ENCODE data around the gene ARSK.

ARSK gene

DNA sequence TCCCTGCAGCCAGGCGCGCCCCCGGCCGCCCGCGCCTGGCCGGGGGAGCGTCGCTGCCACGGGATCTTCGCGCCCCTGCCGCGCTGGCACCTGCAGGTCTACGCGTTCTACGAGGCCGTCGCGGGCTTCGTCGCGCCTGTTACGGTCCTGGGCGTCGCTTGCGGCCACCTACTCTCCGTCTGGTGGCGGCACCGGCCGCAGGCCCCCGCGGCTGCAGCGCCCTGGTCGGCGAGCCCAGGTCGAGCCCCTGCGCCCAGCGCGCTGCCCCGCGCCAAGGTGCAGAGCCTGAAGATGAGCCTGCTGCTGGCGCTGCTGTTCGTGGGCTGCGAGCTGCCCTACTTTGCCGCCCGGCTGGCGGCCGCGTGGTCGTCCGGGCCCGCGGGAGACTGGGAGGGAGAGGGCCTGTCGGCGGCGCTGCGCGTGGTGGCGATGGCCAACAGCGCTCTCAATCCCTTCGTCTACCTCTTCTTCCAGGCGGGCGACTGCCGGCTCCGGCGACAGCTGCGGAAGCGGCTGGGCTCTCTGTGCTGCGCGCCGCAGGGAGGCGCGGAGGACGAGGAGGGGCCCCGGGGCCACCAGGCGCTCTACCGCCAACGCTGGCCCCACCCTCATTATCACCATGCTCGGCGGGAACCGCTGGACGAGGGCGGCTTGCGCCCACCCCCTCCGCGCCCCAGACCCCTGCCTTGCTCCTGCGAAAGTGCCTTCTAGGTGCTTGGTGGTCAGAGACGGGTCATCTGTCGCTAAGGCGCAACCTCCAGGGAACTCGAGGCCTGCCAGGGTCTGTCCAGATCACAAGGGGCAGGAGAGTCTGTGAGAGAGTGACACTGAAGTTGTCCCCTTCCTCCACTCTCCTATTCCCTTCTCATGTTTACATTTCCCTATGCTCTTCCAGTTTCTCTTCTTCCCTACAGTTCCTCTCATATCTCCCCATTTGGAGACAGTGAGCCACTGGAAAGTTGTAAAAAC, 66.3 kb downstream of the ARSK start:
- Histone ChIP-seq H3K27me3 (ENCODE audit: insufficient read depth, low read length, poor library complexity) (no peaks in the 10 kb centered on the region), H3K79me2 (ENCODE audit: insufficient read depth, low read length) (no peaks in the 10 kb centered on the region), H3K27ac (ENCODE audit: low read length) (peak overlapping the region; percentile 68), H2AFZ (ENCODE audit: low read depth, low read length) (peak overlapping the region; percentile 79), H3K4me2 (ENCODE audit: insufficient read depth, low read length) (peak overlapping the region; percentile 77), H4K20me1 (ENCODE audit: insufficient read depth, low read length) (no peaks in the 10 kb centered on the region), H3K4me1 (ENCODE audit: insufficient read depth, low read length) (peaks cover 32% of the 10 kb centered on the region), H3K9me3 (ENCODE audit: insufficient read depth, low read length, severe bottlenecking) (no peaks in the 10 kb centered on the region), H3K4me3 (ENCODE audit: low read depth in 1 of 2, low read length in 2 of 2) (peak overlapping the region; percentile 12 to 57; a peak in 3 of 4 replicates), H3K36me3 (ENCODE audit: insufficient read depth, low read length) (no peaks in the 10 kb centered on the region), H3K9ac (ENCODE audit: low read depth, low read length) (peak overlapping the region; percentile 69)
- ATAC-seq (ENCODE audit: insufficient read depth, low read depth) = peak; percentile 67
- peak; percentile 57 for DNase-seq
- TF ChIP-seq, protein P1, sequence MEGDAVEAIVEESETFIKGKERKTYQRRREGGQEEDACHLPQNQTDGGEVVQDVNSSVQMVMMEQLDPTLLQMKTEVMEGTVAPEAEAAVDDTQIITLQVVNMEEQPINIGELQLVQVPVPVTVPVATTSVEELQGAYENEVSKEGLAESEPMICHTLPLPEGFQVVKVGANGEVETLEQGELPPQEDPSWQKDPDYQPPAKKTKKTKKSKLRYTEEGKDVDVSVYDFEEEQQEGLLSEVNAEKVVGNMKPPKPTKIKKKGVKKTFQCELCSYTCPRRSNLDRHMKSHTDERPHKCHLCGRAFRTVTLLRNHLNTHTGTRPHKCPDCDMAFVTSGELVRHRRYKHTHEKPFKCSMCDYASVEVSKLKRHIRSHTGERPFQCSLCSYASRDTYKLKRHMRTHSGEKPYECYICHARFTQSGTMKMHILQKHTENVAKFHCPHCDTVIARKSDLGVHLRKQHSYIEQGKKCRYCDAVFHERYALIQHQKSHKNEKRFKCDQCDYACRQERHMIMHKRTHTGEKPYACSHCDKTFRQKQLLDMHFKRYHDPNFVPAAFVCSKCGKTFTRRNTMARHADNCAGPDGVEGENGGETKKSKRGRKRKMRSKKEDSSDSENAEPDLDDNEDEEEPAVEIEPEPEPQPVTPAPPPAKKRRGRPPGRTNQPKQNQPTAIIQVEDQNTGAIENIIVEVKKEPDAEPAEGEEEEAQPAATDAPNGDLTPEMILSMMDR (IDR thresholded peaks at IDR 0.05; ENCODE audit: borderline replicate concordance, extremely low read depth, low read length, poor library complexity, severe bottlenecking) = no peak
- no peak for TF ChIP-seq EZH2 (IDR thresholded peaks at IDR 0.05; ENCODE audit: borderline replicate concordance, low read depth, low read length, severe bottlenecking)

DNA sequence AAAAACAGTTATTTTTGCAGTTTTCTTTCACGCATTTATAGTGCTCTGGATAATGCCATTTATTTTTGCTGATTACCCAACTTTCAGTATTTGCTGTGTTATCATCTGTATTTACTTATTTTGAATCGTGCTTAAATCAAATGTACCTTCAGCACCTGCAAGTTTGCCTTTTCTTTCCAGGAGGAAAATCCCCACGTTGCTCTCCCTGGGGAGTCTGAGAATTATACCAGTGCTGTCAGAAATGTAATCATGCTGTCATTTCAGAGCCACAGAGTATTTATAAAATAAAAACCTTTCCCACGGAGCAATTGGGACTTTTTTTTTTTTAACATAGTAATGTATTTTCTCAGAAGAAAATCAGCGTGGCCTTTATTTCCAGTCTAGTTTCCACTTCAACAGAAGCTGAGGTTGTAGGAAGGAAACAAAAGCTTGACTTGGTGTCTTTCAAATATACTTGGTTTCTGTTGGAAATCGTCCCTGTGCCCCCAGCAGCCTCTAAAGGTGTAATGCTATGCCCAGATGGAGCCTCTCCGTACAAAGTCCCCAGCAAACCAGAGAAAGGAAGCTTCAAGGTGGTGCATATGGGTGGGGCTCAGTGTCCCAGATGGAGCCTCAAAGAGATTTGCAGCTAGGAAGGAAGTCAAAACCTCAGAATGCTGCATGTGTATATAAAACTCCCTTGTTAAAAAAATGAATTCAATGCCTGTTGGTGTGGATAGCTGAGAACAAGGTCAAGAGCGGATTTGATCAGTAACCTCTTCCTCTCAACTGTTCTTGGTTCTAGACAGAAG, 67.1 kb downstream of the ARSK start:
- no peaks in the 10 kb centered on the region for H3K79me2 ChIP-seq (ENCODE audit: insufficient read depth, low read length)
- H3K4me2 ChIP-seq (ENCODE audit: insufficient read depth, low read length) = peak overlapping the region; percentile 77
- peak overlapping the region; percentile 69; the same call in 1 of the 2 replicates for H3K9ac ChIP-seq (ENCODE audit: low read depth, low read length)
- TF ChIP-seq EZH2 (IDR thresholded peaks at IDR 0.05; ENCODE audit: borderline replicate concordance, low read depth, low read length, severe bottlenecking) = no peak
- TF ChIP-seq, protein P1 (IDR thresholded peaks at IDR 0.05; ENCODE audit: borderline replicate concordance, extremely low read depth, low read length, poor library complexity, severe bottlenecking) = no peak
- H3K4me1 ChIP-seq (ENCODE audit: insufficient read depth, low read length) = peaks cover 32% of the 10 kb centered on the region
- no peaks in the 10 kb centered on the region for H3K9me3 ChIP-seq (ENCODE audit: insufficient read depth, low read length, severe bottlenecking)
- peak overlapping the region; percentile 79 for H2AFZ ChIP-seq (ENCODE audit: low read depth, low read length)
- H3K27ac ChIP-seq (ENCODE audit: low read length) = peak overlapping the region; percentile 1; the same call in 1 of the 2 replicates
- H3K27me3 ChIP-seq (ENCODE audit: insufficient read depth, low read length, poor library complexity) = no peaks in the 10 kb centered on the region
- DNase-seq (peak; percentile 71), ATAC-seq (ENCODE audit: insufficient read depth, low read depth) (peak; percentile 76)
- H4K20me1 ChIP-seq (ENCODE audit: insufficient read depth, low read length) = no peaks in the 10 kb centered on the region
- H3K36me3 ChIP-seq (ENCODE audit: insufficient read depth, low read length) = no peaks in the 10 kb centered on the region
- H3K4me3 ChIP-seq (ENCODE audit: low read depth in 1 of 2, low read length in 2 of 2) = peak overlapping the region in 1 of 2 experiments; percentile 57; a peak in 2 of 4 replicates

DNA sequence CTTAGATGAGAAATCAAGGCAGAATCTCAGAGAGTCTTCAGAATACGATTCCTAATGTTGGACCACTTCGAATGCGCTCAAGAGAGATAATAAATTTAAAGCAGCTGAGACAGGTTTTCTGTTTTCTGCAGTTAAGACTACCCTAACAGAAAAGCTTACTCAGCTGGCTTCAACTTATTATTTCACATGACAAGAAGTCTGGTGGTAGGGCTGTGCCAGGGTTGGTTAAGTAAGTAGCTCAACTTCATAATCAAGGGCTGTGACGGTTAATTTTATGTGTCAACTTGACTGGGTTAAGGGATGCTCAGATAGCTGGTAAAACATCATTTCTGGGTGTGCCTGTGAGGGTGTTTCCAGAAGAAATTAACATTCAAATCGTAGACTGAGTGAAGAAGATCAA, 68.8 kb downstream of the ARSK start:
- H3K79me2 ChIP-seq (ENCODE audit: insufficient read depth, low read length) = no peaks in the 10 kb centered on the region
- no peak overlapping the region for H3K4me3 ChIP-seq (ENCODE audit: low read depth in 1 of 2, low read length in 2 of 2)
- H3K4me2 ChIP-seq (ENCODE audit: insufficient read depth, low read length) = no peak overlapping the region
- no peak for TF ChIP-seq EZH2 (IDR thresholded peaks at IDR 0.05; ENCODE audit: borderline replicate concordance, low read depth, low read length, severe bottlenecking)
- TF ChIP-seq, protein P1 (IDR thresholded peaks at IDR 0.05; ENCODE audit: borderline replicate concordance, extremely low read depth, low read length, poor library complexity, severe bottlenecking) = no peak
- ATAC-seq (ENCODE audit: insufficient read depth, low read depth) (no peak), DNase-seq (no peak)
- H3K36me3 ChIP-seq (ENCODE audit: insufficient read depth, low read length) = no peaks in the 10 kb centered on the region
- no peak overlapping the region for H3K9ac ChIP-seq (ENCODE audit: low read depth, low read length)
- no peaks in the 10 kb centered on the region for H3K9me3 ChIP-seq (ENCODE audit: insufficient read depth, low read length, severe bottlenecking)
- H3K27ac ChIP-seq (ENCODE audit: low read length) = no peak overlapping the region
- H3K4me1 ChIP-seq (ENCODE audit: insufficient read depth, low read length) = peaks cover 32% of the 10 kb centered on the region
- H4K20me1 ChIP-seq (ENCODE audit: insufficient read depth, low read length) = no peaks in the 10 kb centered on the region
- no peak overlapping the region for H2AFZ ChIP-seq (ENCODE audit: low read depth, low read length)
- H3K27me3 ChIP-seq (ENCODE audit: insufficient read depth, low read length, poor library complexity) = no peaks in the 10 kb centered on the region
